Head of caudate nucleus (tissue), 42 donors: Measurements from ENCODE around the gene TADA1.

Experiments
- DNase-seq, 42 donors: peaks; one replicate each; pipeline versions ENCODE4 v3.0.0 to v3.0.0-alpha.2; 2020 to 2021; ENCODE audit warnings: mixed read lengths in 7 of 42
- intact Hi-C: fragments of 100-400 bp; cut with DNase I; formaldehyde crosslinking; loops from one replicate; pipeline ENCODE4 v1.15.0; 2022

The TADA1 gene

DNA sequence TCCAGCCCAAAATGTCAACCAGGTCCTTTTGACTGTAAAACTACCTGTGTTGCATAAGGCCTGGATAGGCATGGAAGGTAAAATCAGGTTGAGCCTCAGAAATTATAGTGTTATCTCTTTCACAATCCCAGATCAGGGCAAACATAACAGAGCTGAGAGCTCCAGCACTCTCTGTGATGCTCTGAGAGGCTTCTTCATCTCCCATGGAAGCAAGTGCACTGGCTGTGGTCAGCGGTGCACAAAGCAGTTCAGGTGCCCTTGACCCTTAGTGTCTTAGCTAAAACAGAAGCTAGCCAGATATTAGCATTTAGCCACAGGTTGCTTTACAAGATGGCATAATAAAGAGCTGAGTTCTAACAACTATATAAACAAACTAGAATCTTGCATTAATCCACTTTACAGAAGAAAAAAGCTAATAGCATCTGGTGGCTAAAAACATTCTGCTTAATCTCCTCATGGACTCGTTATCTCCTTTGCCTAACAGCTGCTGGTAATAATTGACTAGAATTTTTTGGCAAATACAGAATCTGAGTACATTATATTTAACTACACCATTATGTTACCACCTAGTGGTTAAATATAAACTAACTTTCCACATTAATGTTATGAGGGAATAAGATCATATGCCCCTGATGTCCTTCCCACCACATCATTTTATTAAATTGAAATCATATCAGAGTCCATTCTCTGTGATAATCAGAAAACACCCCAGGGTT, 62.4 kb downstream of the TADA1 start:
- intact Hi-C loops: no loop called here
- DNase-seq: no peak

DNA sequence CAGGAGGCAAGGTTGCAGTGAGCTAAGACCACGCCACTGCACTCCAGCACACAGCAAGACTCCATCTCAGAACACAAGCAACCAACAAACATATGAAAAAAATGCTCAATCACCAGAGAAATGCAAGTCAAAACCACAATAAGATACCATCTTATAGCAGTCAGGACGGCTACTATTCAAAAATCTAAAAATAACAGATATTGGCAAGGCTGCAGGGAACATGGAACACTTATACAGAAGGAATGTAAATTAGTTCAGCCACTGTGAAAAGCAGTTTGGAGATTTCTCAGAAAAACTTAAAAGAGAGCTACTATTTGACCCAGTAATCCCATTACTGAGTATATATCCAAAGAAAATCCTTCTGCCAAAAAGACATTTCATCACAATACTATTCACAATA, 64.4 kb downstream of the TADA1 start:
- DNase-seq: no peak
- intact Hi-C loops: no loop called here

DNA sequence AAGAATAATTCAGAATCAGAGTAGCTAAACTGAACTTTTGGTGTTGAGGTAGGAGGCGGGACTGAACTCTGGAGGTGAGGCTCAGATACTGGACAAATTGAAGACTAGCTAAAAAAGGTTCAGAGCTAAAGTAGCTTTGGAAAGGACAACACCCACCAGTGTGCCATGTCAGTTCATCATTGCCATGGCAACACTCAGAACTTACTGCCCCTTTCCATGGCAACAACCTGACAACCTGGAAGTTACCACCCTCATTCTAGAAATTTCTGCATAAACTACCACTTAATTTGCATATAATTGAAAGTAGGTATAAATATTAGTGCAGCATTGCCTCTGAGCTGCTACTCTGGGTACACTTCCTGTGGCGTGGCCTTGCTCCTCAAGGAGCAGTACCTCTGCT, 67.1 kb downstream of the TADA1 start:
- intact Hi-C loops: no loop called here
- no peak for DNase-seq
